Measurements from ENCODE around the gene DNASE1L2. TPM values are rescaled to one million over a fixed set of nuclear protein-coding genes. Genes with fewer than 3 reads are reported as not detected.

DNASE1L2 gene
- total RNA-seq, 3 donors from 2014 or later: 0.87 to 1.9 (median 1.1) TPM

DNA sequence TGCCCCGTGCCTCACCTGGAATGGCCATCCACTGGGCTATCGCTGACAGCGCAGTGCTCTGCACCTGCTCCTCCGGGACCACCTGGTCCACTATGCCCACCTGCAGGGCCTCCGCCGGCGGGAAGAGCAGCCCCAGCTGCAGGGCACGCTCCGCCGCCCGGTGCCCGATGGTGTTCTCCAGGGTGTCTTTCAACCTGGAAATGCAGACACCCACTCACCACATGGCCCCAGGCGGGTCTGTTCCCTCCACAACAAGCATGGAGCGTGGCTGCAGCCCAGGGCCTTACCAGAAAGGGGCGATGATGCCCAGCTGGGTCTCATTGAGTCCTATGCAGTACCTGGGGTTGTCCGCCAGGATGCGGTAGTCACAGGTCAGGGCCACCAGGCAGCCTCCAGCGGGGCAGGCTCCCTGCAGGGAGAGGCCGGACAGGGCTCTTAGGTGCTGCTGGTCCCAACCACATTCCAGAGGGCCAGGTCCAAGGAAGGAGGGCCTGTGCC, 6.8 kb downstream of the DNASE1L2 start:
- no peak for TF ChIP-seq CTCF (IDR thresholded peaks at IDR 0.05)
- no peak overlapping the region for H3K4me3 ChIP-seq
- no peak for DNase-seq
- H3K36me3 ChIP-seq (ENCODE audit: low read depth): peaks cover 3% of the 10 kb centered on the region
- intact Hi-C loops (cut with DNase I, micrococcal nuclease): no loop called here
- peak; percentile 4 for ATAC-seq
- H3K4me1 ChIP-seq (ENCODE audit: low read depth): no peaks in the 10 kb centered on the region
- H3K9me3 ChIP-seq: no peaks in the 10 kb centered on the region

DNA sequence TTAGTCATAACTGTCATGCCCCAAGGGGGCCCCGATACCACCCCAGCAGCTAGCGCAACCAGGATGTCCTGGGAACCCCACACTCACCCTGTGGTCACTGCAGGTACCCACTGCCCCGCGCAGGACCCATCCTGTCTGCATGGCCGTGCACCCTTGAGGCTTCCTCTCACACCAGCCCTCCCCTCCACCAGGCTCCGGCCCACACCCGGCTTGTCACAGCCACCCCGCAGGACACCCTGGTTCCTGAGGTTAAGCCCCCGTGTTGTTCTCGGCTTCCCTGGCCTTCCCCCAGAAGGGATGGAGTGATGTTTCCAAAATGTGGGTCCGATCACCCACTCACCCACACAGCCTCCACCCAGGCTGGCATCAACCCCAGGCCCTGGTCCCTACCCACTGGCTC, 7.5 kb downstream of the DNASE1L2 start:
- DNase-seq (no peak), ATAC-seq (no peak)
- Histone ChIP-seq H3K36me3 (ENCODE audit: low read depth) (peaks cover 3% of the 10 kb centered on the region), H3K4me3 (no peak overlapping the region), H3K9me3 (no peaks in the 10 kb centered on the region), H3K4me1 (ENCODE audit: low read depth) (no peaks in the 10 kb centered on the region)
- TF ChIP-seq CTCF (IDR thresholded peaks at IDR 0.05): no peak
- intact Hi-C loops (cut with DNase I, micrococcal nuclease): no loop called here

GRCh38 chr16:2244301-2244700, 8.1 kb downstream of the DNASE1L2 start:
- no peaks in the 10 kb centered on the region for H3K9me3 ChIP-seq
- no peak for ATAC-seq
- intact Hi-C loops (cut with DNase I, micrococcal nuclease): no loop called here

GRCh38 chr16:2244926-2245795, 8.9 kb downstream of the DNASE1L2 start:
- Histone ChIP-seq H3K36me3 (ENCODE audit: low read depth) (peaks cover 3% of the 10 kb centered on the region), H3K4me1 (ENCODE audit: low read depth) (peaks cover 2% of the 10 kb centered on the region), H3K9me3 (no peaks in the 10 kb centered on the region), H3K4me3 (no peak overlapping the region)
- no peak for DNase-seq
- intact Hi-C loops (cut with DNase I, micrococcal nuclease): no loop called here
- TF ChIP-seq CTCF (IDR thresholded peaks at IDR 0.05): no peak
- ATAC-seq: no peak

More at GRCh38 chr16:2244301-2244700, 8.1 kb downstream of the DNASE1L2 start:
- no peak for TF ChIP-seq CTCF (IDR thresholded peaks at IDR 0.05)
- peaks cover 3% of the 10 kb centered on the region for H3K36me3 ChIP-seq (ENCODE audit: low read depth)
- H3K4me1 ChIP-seq (ENCODE audit: low read depth): peaks cover 2% of the 10 kb centered on the region
- H3K4me3 ChIP-seq: no peak overlapping the region
- DNase-seq: peak in 1 of 3 donors; percentile 41

- H3K9me3 ChIP-seq: no peaks in the 10 kb centered on the region
- peaks cover 2% of the 10 kb centered on the region for H3K4me1 ChIP-seq (ENCODE audit: low read depth)
- ATAC-seq (no peak), DNase-seq (no peak)
- intact Hi-C loops (cut with DNase I, micrococcal nuclease): no loop called here
- peaks cover 3% of the 10 kb centered on the region for H3K36me3 ChIP-seq (ENCODE audit: low read depth)
- TF ChIP-seq CTCF (IDR thresholded peaks at IDR 0.05): no peak
- H3K4me3 ChIP-seq: no peak overlapping the region
These were observed 10.1 kb downstream of the DNASE1L2 start for GRCh38 chr16:2246301-2246885.

All from mucosa of descending colon (tissue), 3 donors.